Astrocyte (in vitro differentiated cells and primary cell): ENCODE data around the gene YJEFN3.

ENCODE experiments used
- CTCF ChIP-seq: IDR thresholded peaks from 2 replicates; pipeline ENCODE4 v1.5.1; 2011; ENCODE audit warnings: low read depth, mild to moderate bottlenecking, inconsistent platforms, low read length, moderate library complexity; ENCODE audit not compliant: insufficient read depth
- EZH2 ChIP-seq: IDR thresholded peaks from 2 replicates; pipeline ENCODE4 v1.6.1; 2012; ENCODE audit warnings: mild to moderate bottlenecking, low read length, inconsistent platforms; ENCODE audit not compliant: insufficient read depth

DNA sequence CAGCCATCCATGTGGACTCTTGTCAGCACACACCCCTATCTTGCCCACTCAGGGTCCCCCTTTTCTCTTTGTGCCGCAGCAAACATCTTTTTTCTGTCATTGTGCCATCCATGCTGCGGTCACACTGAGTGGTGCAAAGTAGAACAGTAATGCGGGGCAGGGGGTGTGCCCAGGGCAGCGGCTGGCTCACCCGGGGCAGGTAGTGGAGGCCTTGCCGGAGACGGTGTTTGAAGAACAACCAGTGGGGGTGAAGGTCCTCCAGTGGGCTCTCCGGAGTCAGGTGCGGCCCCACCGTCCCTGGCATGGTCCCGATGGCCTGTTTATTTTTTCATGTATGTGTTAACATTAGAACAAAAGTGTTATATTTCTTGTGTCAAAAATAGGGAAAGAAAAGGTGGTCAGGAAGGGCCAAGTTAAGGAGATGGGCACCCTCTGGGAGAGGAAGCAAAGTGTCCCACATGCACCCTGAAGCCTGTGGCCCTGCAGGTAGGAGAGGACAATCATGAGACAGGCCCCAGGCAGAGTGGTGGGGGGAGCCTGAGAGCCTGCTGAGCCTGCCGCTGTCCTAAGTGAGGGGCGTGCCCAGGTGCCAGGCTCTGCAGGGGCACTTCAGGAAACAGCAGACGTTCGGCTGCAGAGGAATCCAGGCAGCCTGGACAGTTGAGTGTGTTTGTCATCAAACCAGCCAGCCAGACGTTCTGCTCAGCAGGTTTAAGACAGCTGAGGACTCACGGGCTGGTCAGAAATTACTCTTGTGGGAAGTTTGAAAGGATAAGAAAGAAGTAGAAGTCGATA, 25.7 kb upstream of the YJEFN3 start:
- TF ChIP-seq CTCF, result no peak
- no peak for TF ChIP-seq EZH2
